K562 (cell line): Measurements from ENCODE around the gene GSG1. TPM values are rescaled to one million over a fixed set of nuclear protein-coding genes. Genes with fewer than 3 reads are reported as not detected.

Source experiments
- CBX8 ChIP-seq: fragments of 200-600 bp; sonication (generic); IDR thresholded peaks from 2 replicates; pipeline ENCODE4 v1.6.1; 2012; ENCODE audit warnings: borderline replicate concordance, mixed run types, low read depth, mild to moderate bottlenecking, moderate library complexity, mixed read lengths, low read length, control low read depth, inconsistent platforms; ENCODE audit not compliant: poor library complexity, severe bottlenecking; ENCODE audit errors: extremely low read depth
- DPF2 ChIP-seq: fragments of 450-650 bp; IDR thresholded peaks from 2 replicates; pipeline ENCODE4 v1.6.1; 2016
- ERF ChIP-seq: fragments of 450-650 bp; formaldehyde crosslinking; IDR thresholded peaks from 2 replicates; pipeline ENCODE4 v1.4.0; 2020; ENCODE audit warnings: mild to moderate bottlenecking, mixed read lengths
- IRF1 ChIP-seq: sonication (generic); formaldehyde crosslinking; IDR thresholded peaks from 2 replicates; pipeline ENCODE4 v1.8.0; 2022; ENCODE audit warnings: missing genetic modification reagents, mild to moderate bottlenecking, borderline replicate concordance
- RBM17 ChIP-seq: fragments of 200-400 bp; formaldehyde crosslinking; IDR thresholded peaks from 2 replicates; pipeline ENCODE4 v1.6.1; 2017; ENCODE audit warnings: low read depth, mild to moderate bottlenecking, low read length, borderline replicate concordance
- SPI1 ChIP-seq: IDR thresholded peaks from 2 replicates; pipeline ENCODE4 v1.6.1; 2011; ENCODE audit warnings: low read depth, low read length, control low read depth, borderline replicate concordance
- TFE3 ChIP-seq: fragments of 450-650 bp; formaldehyde crosslinking; IDR thresholded peaks from 2 replicates; pipeline ENCODE4 v1.4.0; 2020; ENCODE audit warnings: mild to moderate bottlenecking, mixed read lengths
- ZNF143 ChIP-seq: sonication (generic); formaldehyde crosslinking; IDR thresholded peaks from 2 replicates; pipeline ENCODE4 v1.9.0; 2022; ENCODE audit warnings: mild to moderate bottlenecking, missing genetic modification reagents
- polyA plus RNA-seq, 8 experiments: library from polyadenylated mRNA; depleted of rRNA in 4 of 8; stranded (reverse) in 5 of 8; unstranded in 3 of 8; fragments of >200 nt; fragmentation: Nextera tagmentation in 2 of 8; fragmentation: Illumina TruSeq in 1 of 8; extraction: Ambion mirVana in 2 of 8; extraction: Trizol in 1 of 8; gene quantifications; 2 replicates each; pipeline versions ENCODE4 v1.2.1 to v1.2.3, GENCODE V29; 2011 to 2014; ENCODE audit warnings: inconsistent platforms in 1 of 8, missing spikeins in 1 of 8
- total RNA-seq, 7 experiments: library from RNA; depleted of rRNA in 6 of 7; stranded (reverse); fragments of >200 nt in 6 of 7; fragmentation: Illumina TruSeq in 2 of 7; extraction: Trizol in 2 of 7; gene quantifications; 2 replicates each; pipeline versions ENCODE4 v1.2.1 to v1.2.3, GENCODE V29; 2011 to 2021; ENCODE audit warnings: low replicate concordance in 1 of 7

The GSG1 gene
- total and polyA plus RNA-seq, 9 of the 15 experiments (the other 6 are each of a cell fraction or from before 2014, with no cell fraction given), result not detected

GRCh38 chr12:13100605-13100881, 2.9 kb downstream of the GSG1 start (continued):
- TF ChIP-seq TFE3 (CRISPR knock-in tag) (no peak), SPI1 (no peak), DPF2 (no peak), ZNF143 (no peak), ERF (CRISPR knock-in tag) (no peak), RBM17 (no peak), IRF1 (CRISPR knock-in tag) (no peak), CBX8 (no peak)
